Measurements from ENCODE around the gene TMEM236. TPM values are rescaled to one million over a fixed set of nuclear protein-coding genes. Genes with fewer than 3 reads are reported as not detected.

The TMEM236 gene
- total RNA-seq, 2 experiments from 2014 or later = not detected

DNA sequence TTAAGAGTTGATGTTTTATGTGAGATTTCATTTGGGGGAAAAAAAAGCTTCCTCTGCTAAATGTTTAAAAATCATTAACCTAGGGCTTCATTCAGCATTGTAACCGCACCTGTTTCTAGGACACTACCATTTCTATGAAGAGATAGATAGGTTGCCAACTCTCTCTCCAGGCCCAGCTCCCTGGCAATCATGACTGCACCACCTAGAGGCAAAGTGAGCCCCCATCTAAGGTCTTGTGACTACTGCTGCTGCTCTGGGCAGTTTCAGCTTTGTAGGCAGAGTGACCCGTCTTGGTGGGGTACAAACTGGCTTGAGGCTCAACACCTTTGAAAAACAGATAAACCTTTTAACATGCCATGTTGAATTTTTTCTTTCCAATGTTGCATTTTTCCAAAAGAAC lies 29.9 kb downstream of the TMEM236 start:
- DNase-seq (ENCODE audit: low spot score) = no peak
- Histone ChIP-seq H3K4me2 (ENCODE audit: low read length) (no peak overlapping the region), H2AFZ (ENCODE audit: low read length) (no peak overlapping the region), H3K4me3 (ENCODE audit: low read depth, low read length, poor library complexity, severe bottlenecking) (no peak overlapping the region), H3K4me1 (ENCODE audit: insufficient read depth, low read length, poor library complexity, severe bottlenecking) (no peaks in the 10 kb centered on the region), H3K9me3 (ENCODE audit: low read length) (no peaks in the 10 kb centered on the region), H3K36me3 (ENCODE audit: insufficient read depth, low read length) (no peaks in the 10 kb centered on the region), H3K79me2 (ENCODE audit: insufficient read depth, low read depth, low read length) (no peaks in the 10 kb centered on the region), H4K20me1 (ENCODE audit: insufficient read depth, low read length) (no peaks in the 10 kb centered on the region), H3K27ac (ENCODE audit: low read depth, low read length, poor library complexity, severe bottlenecking) (no peak overlapping the region), H3K9me2 (ENCODE audit: insufficient read depth, low read length) (no peaks in the 10 kb centered on the region)
- POLR2A ChIA-PET = interaction anchor here (0.6 to 0.7 kb wide), 2 partner anchors 73 to 617 kb away, joined by 3 to 4 read pairs; no protein-coding TSS in a partner anchor
- CTCF ChIA-PET (ENCODE audit: unreplicated experiment) = no interaction called here
- TF ChIP-seq, protein P1, sequence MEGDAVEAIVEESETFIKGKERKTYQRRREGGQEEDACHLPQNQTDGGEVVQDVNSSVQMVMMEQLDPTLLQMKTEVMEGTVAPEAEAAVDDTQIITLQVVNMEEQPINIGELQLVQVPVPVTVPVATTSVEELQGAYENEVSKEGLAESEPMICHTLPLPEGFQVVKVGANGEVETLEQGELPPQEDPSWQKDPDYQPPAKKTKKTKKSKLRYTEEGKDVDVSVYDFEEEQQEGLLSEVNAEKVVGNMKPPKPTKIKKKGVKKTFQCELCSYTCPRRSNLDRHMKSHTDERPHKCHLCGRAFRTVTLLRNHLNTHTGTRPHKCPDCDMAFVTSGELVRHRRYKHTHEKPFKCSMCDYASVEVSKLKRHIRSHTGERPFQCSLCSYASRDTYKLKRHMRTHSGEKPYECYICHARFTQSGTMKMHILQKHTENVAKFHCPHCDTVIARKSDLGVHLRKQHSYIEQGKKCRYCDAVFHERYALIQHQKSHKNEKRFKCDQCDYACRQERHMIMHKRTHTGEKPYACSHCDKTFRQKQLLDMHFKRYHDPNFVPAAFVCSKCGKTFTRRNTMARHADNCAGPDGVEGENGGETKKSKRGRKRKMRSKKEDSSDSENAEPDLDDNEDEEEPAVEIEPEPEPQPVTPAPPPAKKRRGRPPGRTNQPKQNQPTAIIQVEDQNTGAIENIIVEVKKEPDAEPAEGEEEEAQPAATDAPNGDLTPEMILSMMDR (conservative IDR thresholded peaks at IDR 0.05; ENCODE audit: low read length) = 0 out of 2 replicates have a peak, but pooled peaks have one; percentile 31
- TF ChIP-seq EZH2phosphoT487 (IDR thresholded peaks at IDR 0.05; ENCODE audit: borderline replicate concordance, low read depth, low read length) = no peak
- BruUV-seq (replicated peaks) = no TSS peak
- intact Hi-C loops (cut with micrococcal nuclease; ENCODE audit: unreplicated experiment) = no loop called here

DNA sequence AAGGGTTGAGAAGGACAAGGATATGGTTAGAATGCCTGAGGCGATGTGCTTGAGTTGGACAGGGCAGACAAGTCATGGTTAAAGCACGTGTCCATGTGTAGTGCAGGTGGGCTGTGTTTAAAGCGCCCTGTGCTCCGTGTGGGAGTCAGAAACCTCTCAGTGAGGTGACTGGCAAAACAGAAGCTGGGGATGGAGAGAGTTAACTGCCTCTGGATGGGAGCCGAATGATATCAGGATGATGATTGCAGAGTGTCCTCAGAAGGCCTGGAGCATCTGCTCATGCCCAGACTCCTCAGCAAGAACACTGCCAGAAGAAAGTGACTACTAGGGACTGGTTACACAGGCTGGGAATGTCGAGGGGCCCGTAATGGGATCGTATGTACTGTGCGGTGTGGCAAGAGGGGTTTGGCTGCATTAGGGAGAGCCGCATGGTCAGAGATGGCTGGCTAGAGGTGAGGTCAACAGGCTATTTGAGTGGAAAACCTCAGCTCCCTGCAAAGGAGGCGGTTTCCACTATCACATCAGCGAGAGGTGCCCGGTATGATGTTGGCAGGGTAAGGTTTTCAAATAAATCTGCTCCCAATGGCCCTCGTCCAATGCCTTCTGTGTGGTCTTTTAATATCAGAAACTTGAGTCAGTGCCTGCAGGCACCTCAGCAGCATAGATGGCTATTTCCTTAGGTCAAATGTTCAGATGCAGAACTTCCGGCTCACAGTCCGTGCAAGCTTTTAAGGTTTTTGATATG lies 31.1 kb downstream of the TMEM236 start:
- H4K20me1 ChIP-seq (ENCODE audit: insufficient read depth, low read length) = no peaks in the 10 kb centered on the region
- H3K36me3 ChIP-seq (ENCODE audit: insufficient read depth, low read length) = no peaks in the 10 kb centered on the region
- no peaks in the 10 kb centered on the region for H3K79me2 ChIP-seq (ENCODE audit: insufficient read depth, low read depth, low read length)
- H3K4me2 ChIP-seq (ENCODE audit: low read length) = no peak overlapping the region
- no peaks in the 10 kb centered on the region for H3K9me3 ChIP-seq (ENCODE audit: low read length)
- ChIA-PET CTCF (ENCODE audit: unreplicated experiment) (no interaction called here), POLR2A (no interaction called here)
- BruUV-seq (replicated peaks) = no TSS peak
- intact Hi-C loops (cut with micrococcal nuclease; ENCODE audit: unreplicated experiment) = no loop called here
- no peak overlapping the region for H3K27ac ChIP-seq (ENCODE audit: low read depth, low read length, poor library complexity, severe bottlenecking)
- TF ChIP-seq EZH2phosphoT487 (IDR thresholded peaks at IDR 0.05; ENCODE audit: borderline replicate concordance, low read depth, low read length) = no peak
- TF ChIP-seq, protein P1 (conservative IDR thresholded peaks at IDR 0.05; ENCODE audit: low read length) = no peak
- no peak overlapping the region for H3K4me3 ChIP-seq (ENCODE audit: low read depth, low read length, poor library complexity, severe bottlenecking)
- no peaks in the 10 kb centered on the region for H3K4me1 ChIP-seq (ENCODE audit: insufficient read depth, low read length, poor library complexity, severe bottlenecking)
- no peak for DNase-seq (ENCODE audit: low spot score)
- no peak overlapping the region for H2AFZ ChIP-seq (ENCODE audit: low read length)
- H3K9me2 ChIP-seq (ENCODE audit: insufficient read depth, low read length) = no peaks in the 10 kb centered on the region

DNA sequence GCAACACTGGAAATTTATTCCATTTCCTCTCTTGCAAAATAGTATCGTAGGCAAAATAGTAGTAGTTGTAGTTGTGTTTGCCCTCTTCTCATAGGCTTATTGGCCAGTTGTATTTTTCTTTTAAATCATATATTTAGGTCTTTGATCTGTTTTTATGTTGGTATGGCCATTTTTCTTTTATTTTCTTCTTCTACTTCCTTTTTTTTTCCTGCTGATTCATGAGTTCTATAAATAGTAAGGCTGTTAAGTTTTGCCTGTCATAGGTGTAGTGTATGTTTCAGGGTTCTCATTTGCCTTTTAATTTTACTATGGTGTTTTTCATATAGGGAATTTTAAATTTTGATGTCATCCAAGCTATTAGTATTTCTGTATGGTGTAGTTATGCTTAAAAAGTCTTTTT lies 31.8 kb downstream of the TMEM236 start:
- no peaks in the 10 kb centered on the region for H3K9me3 ChIP-seq (ENCODE audit: low read length)
- BruUV-seq (replicated peaks) = no TSS peak
- no peak overlapping the region for H3K27ac ChIP-seq (ENCODE audit: low read depth, low read length, poor library complexity, severe bottlenecking)
- H3K9me2 ChIP-seq (ENCODE audit: insufficient read depth, low read length) = no peaks in the 10 kb centered on the region
- H3K4me1 ChIP-seq (ENCODE audit: insufficient read depth, low read length, poor library complexity, severe bottlenecking) = no peaks in the 10 kb centered on the region
- H3K4me3 ChIP-seq (ENCODE audit: low read depth, low read length, poor library complexity, severe bottlenecking) = no peak overlapping the region
- no peak overlapping the region for H2AFZ ChIP-seq (ENCODE audit: low read length)
- no peaks in the 10 kb centered on the region for H3K36me3 ChIP-seq (ENCODE audit: insufficient read depth, low read length)
- ChIA-PET POLR2A (no interaction called here), CTCF (ENCODE audit: unreplicated experiment) (no interaction called here)
- H3K79me2 ChIP-seq (ENCODE audit: insufficient read depth, low read depth, low read length) = no peaks in the 10 kb centered on the region
- no peak for TF ChIP-seq EZH2phosphoT487 (IDR thresholded peaks at IDR 0.05; ENCODE audit: borderline replicate concordance, low read depth, low read length)
- TF ChIP-seq, protein P1 (conservative IDR thresholded peaks at IDR 0.05; ENCODE audit: low read length) = no peak
- H4K20me1 ChIP-seq (ENCODE audit: insufficient read depth, low read length) = no peaks in the 10 kb centered on the region
- intact Hi-C loops (cut with micrococcal nuclease; ENCODE audit: unreplicated experiment) = no loop called here
- no peak overlapping the region for H3K4me2 ChIP-seq (ENCODE audit: low read length)
- DNase-seq (ENCODE audit: low spot score) = no peak

All from OCI-LY7 (cell line).